GM23248 (cell line): Measurements from ENCODE around the gene TMEM163.

Source experiments
- EZH2 ChIP-seq: fragments of 200-600 bp; sonication (generic); IDR thresholded peaks from 2 replicates; pipeline ENCODE4 v1.6.1; 2018; ENCODE audit warnings: antibody characterized with exemption, mild to moderate bottlenecking; ENCODE audit not compliant: insufficient read depth, poor library complexity, severe bottlenecking
- EZH2phosphoT487 ChIP-seq: fragments of 200-600 bp; sonication (generic); IDR thresholded peaks from 2 replicates; pipeline ENCODE4 v1.6.1; 2018; ENCODE audit warnings: antibody characterized with exemption, moderate library complexity, mild to moderate bottlenecking, low read depth; ENCODE audit not compliant: insufficient read depth

DNA sequence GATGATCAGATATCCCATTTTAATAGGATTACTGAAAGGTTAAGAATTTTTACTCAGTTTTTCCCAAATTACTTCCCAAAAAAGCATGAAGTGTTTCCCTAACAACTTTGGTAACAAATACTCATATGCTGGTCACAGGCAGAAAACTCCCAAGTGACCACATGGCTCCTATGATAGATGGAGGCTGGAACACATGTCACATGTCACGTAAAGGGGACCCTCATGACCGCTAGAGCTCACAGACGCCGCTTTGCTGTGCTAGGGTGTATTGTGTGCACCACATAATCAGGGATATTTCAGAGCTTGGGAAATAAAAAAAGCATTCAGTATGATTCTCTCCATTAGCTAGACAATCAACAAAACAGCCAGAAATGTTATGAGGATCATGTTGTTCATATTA lies 228.2 kb downstream of the TMEM163 start:
- TF ChIP-seq EZH2phosphoT487, result no peak
- no peak for TF ChIP-seq EZH2
